ENCODE data around the gene AKAP1. TPM values are rescaled to one million over a fixed set of nuclear protein-coding genes. Genes with fewer than 3 reads are reported as not detected.

AKAP1 gene
- total RNA-seq (2014; rRNA removed; shearing (Covaris generic); ENCODE audit: low replicate concordance), result 3.4 and 7.0 TPM in 2 replicates

DNA sequence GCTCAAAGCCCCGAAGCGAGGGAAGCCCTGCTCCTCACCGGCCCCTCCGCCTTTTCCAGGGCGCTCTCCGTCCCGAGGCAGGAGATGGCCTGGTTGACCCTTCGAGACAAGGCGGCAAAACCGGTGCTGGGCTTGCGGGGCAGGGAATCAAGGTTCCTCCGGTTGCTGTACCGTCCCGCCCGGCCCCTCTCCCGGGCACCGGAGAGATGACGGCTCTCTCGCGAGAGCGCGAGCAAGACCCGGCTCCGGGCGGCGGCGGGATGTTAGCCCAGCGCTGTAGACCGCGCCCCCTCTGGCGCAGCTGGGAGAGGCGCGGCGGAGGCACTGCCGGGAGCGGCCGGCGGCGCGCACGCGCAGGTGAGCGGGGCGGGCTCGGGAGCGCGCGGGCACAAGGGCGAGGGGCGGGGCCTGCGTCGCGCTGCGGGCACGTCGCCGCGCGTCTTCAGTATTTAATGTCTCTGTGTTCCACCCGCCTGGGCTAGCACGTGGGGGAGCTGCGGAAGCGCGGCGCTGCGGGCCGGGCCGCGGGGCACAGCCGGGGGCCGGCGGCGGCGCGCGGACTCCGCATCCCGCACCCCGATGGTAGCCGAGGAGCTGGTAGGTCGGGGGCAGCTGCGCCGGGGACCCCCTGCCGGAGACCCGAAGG, at the start of gene AKAP1:
TSS of gene AKAP1 (plus strand) at position 445 of the 646 bp plus-strand sequence. CDS start 20,219 bp downstream, outside the sequence.
- DNase-seq, result peak; percentile 97
- H3K4me3 ChIP-seq, result peak within 1 kb of the TSS; percentile 79
- H3K36me3 ChIP-seq, result no peaks in the 10 kb centered on the region
- no peaks in the 10 kb centered on the region for H3K27me3 ChIP-seq
- no peaks in the 10 kb centered on the region for H3K9me3 ChIP-seq

DNA sequence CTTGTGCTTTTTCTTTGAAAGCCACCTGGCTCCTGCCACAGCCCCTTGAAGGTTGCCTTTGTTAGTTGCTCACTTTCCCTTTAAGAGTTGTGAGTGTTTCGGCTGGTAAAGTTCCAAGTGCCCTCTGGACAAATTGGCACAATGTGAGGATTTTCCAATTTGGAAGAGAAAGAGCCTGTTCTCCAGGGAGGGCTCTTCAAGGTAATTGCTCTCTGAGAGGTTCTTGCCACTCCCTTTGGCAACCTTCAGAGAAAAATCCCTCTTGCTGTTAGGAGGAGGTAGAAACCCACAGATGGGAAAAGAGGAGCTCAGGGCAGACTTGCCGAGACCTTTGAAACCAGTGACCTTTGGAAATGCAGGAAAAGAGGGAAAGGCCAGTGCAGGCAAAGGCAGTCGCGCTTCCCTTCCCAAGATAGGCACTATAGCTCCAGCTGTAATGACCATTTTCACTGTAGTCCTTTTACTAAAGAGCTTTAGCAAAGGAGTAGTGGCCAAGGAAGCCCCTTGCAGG, 49.0 kb upstream of the AKAP1 start:
- Histone ChIP-seq H3K4me3 (no peak overlapping the region), H3K27me3 (peaks cover 10% of the 10 kb centered on the region; the same call in 1 of the 2 replicates), H3K9me3 (no peaks in the 10 kb centered on the region), H3K36me3 (no peaks in the 10 kb centered on the region)
- no peak for DNase-seq

- no peak for DNase-seq
- Histone ChIP-seq H3K4me3 (no peak overlapping the region), H3K27me3 (peaks cover 10% of the 10 kb centered on the region; the same call in 1 of the 2 replicates), H3K36me3 (no peaks in the 10 kb centered on the region), H3K9me3 (no peaks in the 10 kb centered on the region)
Observed at GRCh38 chr17:57037411-57037810, 47.6 kb upstream of the AKAP1 start.

DNA sequence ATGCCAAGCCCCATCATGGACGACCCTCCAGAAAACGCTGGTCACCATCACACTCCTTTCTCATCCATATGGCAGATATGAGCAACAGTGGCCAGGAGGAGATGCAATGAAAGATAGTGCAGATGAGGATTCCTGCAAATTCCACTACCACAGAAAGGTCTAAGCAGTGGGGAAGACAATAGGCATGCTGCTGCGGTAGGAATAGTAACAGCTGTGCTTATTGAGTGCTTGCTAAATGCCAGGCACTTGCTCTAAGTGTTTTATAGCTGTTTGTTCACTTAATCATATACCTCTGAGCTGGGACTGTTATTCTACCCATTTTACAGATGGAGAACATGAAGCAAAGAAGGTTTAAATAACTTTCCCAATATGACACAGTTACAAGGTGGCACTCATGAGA, 46.6 kb upstream of the AKAP1 start:
- no peak overlapping the region for H3K4me3 ChIP-seq
- H3K27me3 ChIP-seq, result peaks cover 10% of the 10 kb centered on the region; the same call in 1 of the 2 replicates
- DNase-seq, result no peak
- no peaks in the 10 kb centered on the region for H3K36me3 ChIP-seq
- no peaks in the 10 kb centered on the region for H3K9me3 ChIP-seq

GRCh38 chr17:57040571-57040970, 44.5 kb upstream of the AKAP1 start:
- Histone ChIP-seq H3K4me3 (no peak overlapping the region), H3K9me3 (no peaks in the 10 kb centered on the region), H3K27me3 (peaks cover 10% of the 10 kb centered on the region; the same call in 1 of the 2 replicates), H3K36me3 (no peaks in the 10 kb centered on the region)
- DNase-seq, result no peak

DNA sequence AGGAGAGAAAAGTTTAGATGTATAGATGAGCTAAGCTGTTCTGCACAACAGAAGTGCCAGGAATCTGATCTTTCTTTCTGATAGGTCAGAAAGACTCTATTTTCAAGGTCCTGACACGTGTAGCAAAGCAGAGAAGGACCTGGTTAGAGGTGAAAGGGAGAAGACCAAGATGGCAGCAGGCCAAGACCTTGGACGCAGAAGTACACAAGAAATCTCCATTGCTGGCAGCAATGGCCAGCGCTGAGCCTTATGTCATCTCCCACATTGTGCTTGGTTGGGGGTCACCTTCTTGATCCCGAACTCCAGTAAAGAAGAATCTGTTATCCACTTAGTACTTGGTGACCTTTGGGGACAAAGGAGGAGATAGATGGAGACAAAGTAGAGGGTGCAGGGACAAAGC, 41.8 kb upstream of the AKAP1 start:
- Histone ChIP-seq H3K4me3 (no peak overlapping the region), H3K9me3 (no peaks in the 10 kb centered on the region), H3K27me3 (0 out of 2 replicates have a peak, but pooled peaks cover 3% of the 10 kb centered on the region), H3K36me3 (no peaks in the 10 kb centered on the region)
- DNase-seq, result no peak

GRCh38 chr17:57044976-57045867, 39.8 kb upstream of the AKAP1 start:
- Histone ChIP-seq H3K4me3 (no peak overlapping the region), H3K27me3 (no peaks in the 10 kb centered on the region), H3K9me3 (no peaks in the 10 kb centered on the region), H3K36me3 (no peaks in the 10 kb centered on the region)
- DNase-seq, result no peak

- Histone ChIP-seq H3K9me3 (no peaks in the 10 kb centered on the region), H3K27me3 (no peaks in the 10 kb centered on the region), H3K36me3 (no peaks in the 10 kb centered on the region), H3K4me3 (no peak overlapping the region)
- DNase-seq, result no peak
Observed at GRCh38 chr17:57045868-57046704, 39.0 kb upstream of the AKAP1 start.

- Histone ChIP-seq H3K4me3 (no peak overlapping the region), H3K27me3 (no peaks in the 10 kb centered on the region), H3K36me3 (no peaks in the 10 kb centered on the region), H3K9me3 (no peaks in the 10 kb centered on the region)
- no peak for DNase-seq
Observed at GRCh38 chr17:57046749-57047148, 38.3 kb upstream of the AKAP1 start.

- Histone ChIP-seq H3K9me3 (no peaks in the 10 kb centered on the region), H3K36me3 (no peaks in the 10 kb centered on the region), H3K4me3 (no peak overlapping the region), H3K27me3 (no peaks in the 10 kb centered on the region)
- no peak for DNase-seq
Observed at GRCh38 chr17:57048096-57048495, 37.0 kb upstream of the AKAP1 start.

DNA sequence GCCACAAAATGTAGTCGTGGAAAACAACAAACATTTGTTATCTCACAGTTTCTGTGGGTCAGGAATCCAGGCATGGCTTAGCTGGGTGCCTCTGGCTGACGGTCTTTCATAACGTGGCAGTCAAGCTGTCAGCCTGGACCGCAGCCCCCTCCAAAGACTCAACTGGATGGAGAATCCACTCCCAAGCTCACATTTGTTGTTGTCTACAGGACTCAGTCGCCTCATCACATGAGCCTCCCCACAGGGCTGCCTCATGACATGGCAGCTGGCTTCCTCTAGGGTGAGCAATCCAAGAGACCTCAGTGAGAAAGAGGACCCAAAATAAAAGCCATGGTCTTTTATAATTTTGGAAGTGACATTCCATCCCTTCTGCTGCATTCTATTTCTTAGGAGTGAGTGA, 34.7 kb upstream of the AKAP1 start:
- Histone ChIP-seq H3K9me3 (no peaks in the 10 kb centered on the region), H3K36me3 (no peaks in the 10 kb centered on the region), H3K27me3 (no peaks in the 10 kb centered on the region), H3K4me3 (no peak overlapping the region)
- no peak for DNase-seq

- Histone ChIP-seq H3K9me3 (no peaks in the 10 kb centered on the region), H3K27me3 (no peaks in the 10 kb centered on the region), H3K36me3 (no peaks in the 10 kb centered on the region), H3K4me3 (no peak overlapping the region)
- DNase-seq, result no peak
Observed at GRCh38 chr17:57051886-57052361, 33.1 kb upstream of the AKAP1 start.

GRCh38 chr17:57062865-57063264, 22.2 kb upstream of the AKAP1 start:
- no peak overlapping the region for H3K4me3 ChIP-seq
- no peaks in the 10 kb centered on the region for H3K36me3 ChIP-seq
- H3K27me3 ChIP-seq, result no peaks in the 10 kb centered on the region
- H3K9me3 ChIP-seq, result no peaks in the 10 kb centered on the region
- no peak for DNase-seq

- H3K4me3 ChIP-seq, result no peak overlapping the region
- H3K36me3 ChIP-seq, result no peaks in the 10 kb centered on the region
- DNase-seq, result no peak
- no peaks in the 10 kb centered on the region for H3K27me3 ChIP-seq
- H3K9me3 ChIP-seq, result no peaks in the 10 kb centered on the region
Observed at GRCh38 chr17:57067162-57067561, 17.9 kb upstream of the AKAP1 start.

GRCh38 chr17:57067781-57068180, 17.3 kb upstream of the AKAP1 start:
- Histone ChIP-seq H3K9me3 (no peaks in the 10 kb centered on the region), H3K27me3 (no peaks in the 10 kb centered on the region; the same call in 1 of the 2 replicates), H3K36me3 (no peaks in the 10 kb centered on the region), H3K4me3 (no peak overlapping the region)
- no peak for DNase-seq

- DNase-seq, result no peak
- no peak overlapping the region for H3K4me3 ChIP-seq
- no peaks in the 10 kb centered on the region for H3K9me3 ChIP-seq
- H3K36me3 ChIP-seq, result no peaks in the 10 kb centered on the region
- peaks cover 2% of the 10 kb centered on the region; the same call in 1 of the 2 replicates for H3K27me3 ChIP-seq
Observed at GRCh38 chr17:57068222-57068658, 16.8 kb upstream of the AKAP1 start.
